GM12878 (cell line): ENCODE measurements around the gene ERCC1.

Experiments used
- JUNB ChIP-seq: IDR thresholded peaks from 2 replicates; pipeline ENCODE4 v1.6.1; 2016; ENCODE audit warnings: antibody characterized with exemption, mild to moderate bottlenecking
- TCF12 ChIP-seq: IDR thresholded peaks from 2 replicates; pipeline ENCODE4 v1.6.1; 2011; ENCODE audit warnings: low read depth, mild to moderate bottlenecking, low read length

- no peak for TF ChIP-seq TCF12
- TF ChIP-seq JUNB: no peak
Measured at GRCh38 chr19:45420356-45420755, 3.4 kb downstream of the ERCC1 start.
